Measurements from ENCODE around the gene CATSPER3.
A peak's percentile ranks its signal among the peaks of the same experiment; 100 is the strongest.

CATSPER3 gene

GRCh38 chr5:134957920-134958608 is 9.6 kb upstream of the CATSPER3 start:
- Mint-ChIP-seq H3K4me3 (no peak overlapping the region), H3K27me3 (no peaks in the 10 kb centered on the region), H3K36me3 (ENCODE audit: insufficient read depth) (peaks cover 16% of the 10 kb centered on the region), H3K27ac (peak overlapping the region; percentile 26 to 44), H3K4me1 (ENCODE audit: low read depth in 2 of 2) (peaks cover 0 to 3% of the 10 kb centered on the region in 2 donors), H3K9me3 (peaks cover 0 to 6% of the 10 kb centered on the region in 2 donors)
- DNase-seq (no peak), ATAC-seq (replicated peaks) (no peak)

GRCh38 chr5:134958755-134959154 is 9.0 kb upstream of the CATSPER3 start:
- no peak overlapping the region for H3K4me3 Mint-ChIP-seq
- peaks cover 18% of the 10 kb centered on the region for H3K36me3 Mint-ChIP-seq (ENCODE audit: insufficient read depth)
- H3K27me3 Mint-ChIP-seq, result no peaks in the 10 kb centered on the region
- peak overlapping the region; percentile 26 to 44 for H3K27ac Mint-ChIP-seq
- H3K4me1 Mint-ChIP-seq (ENCODE audit: low read depth in 2 of 2), result peaks cover 0 to 3% of the 10 kb centered on the region in 2 donors
- DNase-seq (no peak), ATAC-seq (replicated peaks) (no peak)
- H3K9me3 Mint-ChIP-seq, result peaks cover 0 to 6% of the 10 kb centered on the region in 2 donors

GRCh38 chr5:134963098-134963497 is 4.6 kb upstream of the CATSPER3 start:
- Mint-ChIP-seq H3K4me1 (ENCODE audit: low read depth in 2 of 2) (peaks cover 0 to 5% of the 10 kb centered on the region in 2 donors), H3K27me3 (no peaks in the 10 kb centered on the region), H3K36me3 (ENCODE audit: insufficient read depth) (peaks cover 21% of the 10 kb centered on the region), H3K27ac (no peak overlapping the region), H3K4me3 (no peak overlapping the region), H3K9me3 (no peaks in the 10 kb centered on the region)
- ATAC-seq (replicated peaks) (no peak), DNase-seq (no peak)

GRCh38 chr5:134964359-134965270 is 3.1 kb upstream of the CATSPER3 start:
- ATAC-seq (replicated peaks), result peak; percentile 51
- peaks cover 21% of the 10 kb centered on the region for H3K36me3 Mint-ChIP-seq (ENCODE audit: insufficient read depth)
- no peaks in the 10 kb centered on the region for H3K27me3 Mint-ChIP-seq
- H3K4me1 Mint-ChIP-seq (ENCODE audit: low read depth in 2 of 2), result peaks cover 0 to 2% of the 10 kb centered on the region in 2 donors
- DNase-seq, result no peak
- no peaks in the 10 kb centered on the region for H3K9me3 Mint-ChIP-seq
- H3K27ac Mint-ChIP-seq, result peak overlapping the region in 1 of 2 donors; percentile 10
- H3K4me3 Mint-ChIP-seq, result no peak overlapping the region

GRCh38 chr5:134965271-134965825 is 2.4 kb upstream of the CATSPER3 start:
- Mint-ChIP-seq H3K27ac (no peak overlapping the region), H3K27me3 (no peaks in the 10 kb centered on the region), H3K36me3 (ENCODE audit: insufficient read depth) (peaks cover 25% of the 10 kb centered on the region), H3K4me1 (ENCODE audit: low read depth in 2 of 2) (peaks cover 0 to 2% of the 10 kb centered on the region in 2 donors), H3K9me3 (no peaks in the 10 kb centered on the region), H3K4me3 (no peak overlapping the region)
- no peak for DNase-seq
- ATAC-seq (replicated peaks), result no peak

GRCh38 chr5:134968055-134968454 is 348 bp downstream of the CATSPER3 start:
- H3K27me3 Mint-ChIP-seq, result no peaks in the 10 kb centered on the region
- ATAC-seq (replicated peaks), result no peak
- peaks cover 16% of the 10 kb centered on the region for H3K36me3 Mint-ChIP-seq (ENCODE audit: insufficient read depth)
- H3K27ac Mint-ChIP-seq, result no peak overlapping the region
- H3K9me3 Mint-ChIP-seq, result no peaks in the 10 kb centered on the region
- H3K4me3 Mint-ChIP-seq, result no peak overlapping the region
- H3K4me1 Mint-ChIP-seq (ENCODE audit: low read depth in 2 of 2), result peaks cover 0 to 2% of the 10 kb centered on the region in 2 donors
- no peak for DNase-seq

GRCh38 chr5:134969166-134969565 is 1.5 kb downstream of the CATSPER3 start:
- Mint-ChIP-seq H3K4me1 (ENCODE audit: low read depth in 2 of 2) (peaks cover 0 to under 1% of the 10 kb centered on the region in 2 donors), H3K36me3 (ENCODE audit: insufficient read depth) (peaks cover 11% of the 10 kb centered on the region), H3K27me3 (no peaks in the 10 kb centered on the region), H3K9me3 (no peaks in the 10 kb centered on the region), H3K4me3 (no peak overlapping the region), H3K27ac (no peak overlapping the region)
- DNase-seq (no peak), ATAC-seq (replicated peaks) (no peak)

- H3K36me3 Mint-ChIP-seq (ENCODE audit: insufficient read depth), result peaks cover 5% of the 10 kb centered on the region
- DNase-seq, result no peak
- no peaks in the 10 kb centered on the region for H3K27me3 Mint-ChIP-seq
- H3K4me3 Mint-ChIP-seq, result no peak overlapping the region
- no peak for ATAC-seq (replicated peaks)
- H3K9me3 Mint-ChIP-seq, result peaks cover 4 to 17% of the 10 kb centered on the region in 2 donors
- no peaks in the 10 kb centered on the region for H3K4me1 Mint-ChIP-seq (ENCODE audit: low read depth in 2 of 2)
- H3K27ac Mint-ChIP-seq, result no peak overlapping the region
These were observed 7.5 kb downstream of the CATSPER3 start for GRCh38 chr5:134975078-134975715.

- H3K36me3 Mint-ChIP-seq (ENCODE audit: insufficient read depth), result peaks cover 3% of the 10 kb centered on the region
- DNase-seq, result no peak
- H3K27ac Mint-ChIP-seq, result no peak overlapping the region
- no peak for ATAC-seq (replicated peaks)
- peaks cover 4 to 17% of the 10 kb centered on the region in 2 donors for H3K9me3 Mint-ChIP-seq
- H3K4me3 Mint-ChIP-seq, result no peak overlapping the region
- no peaks in the 10 kb centered on the region for H3K4me1 Mint-ChIP-seq (ENCODE audit: low read depth in 2 of 2)
- no peaks in the 10 kb centered on the region for H3K27me3 Mint-ChIP-seq
These were observed 8.1 kb downstream of the CATSPER3 start for GRCh38 chr5:134975843-134976242.

GRCh38 chr5:134976841-134977240 is 9.1 kb downstream of the CATSPER3 start:
- no peak overlapping the region for H3K27ac Mint-ChIP-seq
- H3K4me1 Mint-ChIP-seq (ENCODE audit: low read depth in 2 of 2), result no peaks in the 10 kb centered on the region
- H3K9me3 Mint-ChIP-seq, result peaks cover 9 to 25% of the 10 kb centered on the region in 2 donors
- H3K36me3 Mint-ChIP-seq (ENCODE audit: insufficient read depth), result peaks cover 3% of the 10 kb centered on the region
- no peak for DNase-seq
- no peaks in the 10 kb centered on the region for H3K27me3 Mint-ChIP-seq
- ATAC-seq (replicated peaks), result no peak
- H3K4me3 Mint-ChIP-seq, result no peak overlapping the region

GRCh38 chr5:134979416-134979815 is 11.7 kb downstream of the CATSPER3 start:
- ATAC-seq (replicated peaks) (no peak), DNase-seq (no peak)
- Mint-ChIP-seq H3K36me3 (ENCODE audit: insufficient read depth) (peaks cover 3% of the 10 kb centered on the region), H3K4me3 (no peak overlapping the region), H3K27me3 (peaks cover 5 to 9% of the 10 kb centered on the region in 2 donors), H3K27ac (no peak overlapping the region), H3K4me1 (ENCODE audit: low read depth in 2 of 2) (no peaks in the 10 kb centered on the region), H3K9me3 (peaks cover 11 to 50% of the 10 kb centered on the region in 2 donors)

GRCh38 chr5:134982230-134982629 is 14.5 kb downstream of the CATSPER3 start:
- Mint-ChIP-seq H3K36me3 (ENCODE audit: insufficient read depth) (peaks cover 3% of the 10 kb centered on the region), H3K4me1 (ENCODE audit: low read depth in 2 of 2) (no peaks in the 10 kb centered on the region), H3K9me3 (peaks cover 11 to 44% of the 10 kb centered on the region in 2 donors), H3K27ac (no peak overlapping the region), H3K4me3 (no peak overlapping the region), H3K27me3 (peaks cover 5 to 11% of the 10 kb centered on the region in 2 donors)
- no peak for ATAC-seq (replicated peaks)
- no peak for DNase-seq

GRCh38 chr5:134989266-134989830 is 21.6 kb downstream of the CATSPER3 start:
- H3K36me3 Mint-ChIP-seq (ENCODE audit: insufficient read depth), result no peaks in the 10 kb centered on the region
- no peaks in the 10 kb centered on the region for H3K4me1 Mint-ChIP-seq (ENCODE audit: low read depth in 2 of 2)
- no peaks in the 10 kb centered on the region for H3K9me3 Mint-ChIP-seq
- ATAC-seq (replicated peaks) (no peak), DNase-seq (no peak)
- H3K4me3 Mint-ChIP-seq, result no peak overlapping the region
- no peak overlapping the region for H3K27ac Mint-ChIP-seq
- peaks cover under 1 to 2% of the 10 kb centered on the region in 2 donors for H3K27me3 Mint-ChIP-seq

Data from effector memory CD8-positive, alpha-beta T cell (primary cell).